NT2/D1 (cell line): ENCODE results near the gene CLEC14A.

Source experiments
- DNase-seq: peaks from one replicate; pipeline ENCODE4 v3.0.0-alpha.2; 2011; ENCODE audit warnings: low read depth, low spot score
- H3K27me3 ChIP-seq: 2 replicates; pipeline ENCODE4 v1.6.0; 2011; ENCODE audit warnings: mild to moderate bottlenecking; ENCODE audit not compliant: insufficient read length, insufficient read depth
- H3K36me3 ChIP-seq: 2 replicates; pipeline ENCODE4 v1.6.1; 2011; ENCODE audit warnings: mild to moderate bottlenecking, low read length, mixed read lengths; ENCODE audit not compliant: insufficient read depth, insufficient read length
- H3K4me1 ChIP-seq: 2 replicates; pipeline ENCODE4 v1.5.1; 2011; ENCODE audit not compliant: insufficient read depth, insufficient read length
- H3K4me3 ChIP-seq: 2 replicates; pipeline ENCODE4 v1.5.1; 2011; ENCODE audit warnings: low read depth; ENCODE audit not compliant: insufficient read length
- H3K9ac ChIP-seq: 2 replicates; pipeline ENCODE4 v1.6.0; 2011; ENCODE audit warnings: low read depth; ENCODE audit not compliant: insufficient read length
- H3K9me3 ChIP-seq: 2 replicates; pipeline ENCODE4 v1.5.1; 2011; ENCODE audit warnings: mild to moderate bottlenecking, low read length; ENCODE audit not compliant: insufficient read depth
- SUZ12 ChIP-seq: IDR thresholded peaks from 2 replicates; pipeline ENCODE4 v1.6.1; 2011; ENCODE audit not compliant: insufficient read length, insufficient read depth; ENCODE audit errors: extremely low read depth
- YY1 ChIP-seq: IDR thresholded peaks from 2 replicates; pipeline ENCODE4 v1.6.1; 2011; ENCODE audit not compliant: insufficient read length, insufficient read depth
- ZNF274 ChIP-seq: IDR thresholded peaks from 2 replicates; pipeline ENCODE4 v1.6.1; 2011; ENCODE audit warnings: mild to moderate bottlenecking, low read depth, low read length

The CLEC14A gene

DNA sequence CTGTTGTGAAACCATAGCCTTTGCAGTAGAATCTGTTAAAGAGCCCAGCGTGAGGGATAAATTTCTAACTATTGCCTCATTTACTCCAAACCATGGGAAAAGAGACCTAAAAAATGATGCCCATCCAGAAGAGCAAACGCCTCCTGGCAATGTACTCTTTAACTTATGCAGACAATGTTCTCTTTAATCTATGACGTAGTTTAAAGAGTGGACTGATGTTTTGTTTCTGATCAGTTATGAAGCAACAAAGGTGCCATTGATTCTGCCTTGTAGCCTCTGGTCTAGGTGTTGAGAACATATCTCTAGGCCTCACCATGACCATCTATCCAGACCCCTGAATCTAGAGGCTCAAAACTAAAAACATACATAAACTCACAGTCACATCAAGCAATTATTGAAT lies 34.8 kb downstream of the CLEC14A start:
- Histone ChIP-seq H3K27me3 (no peaks in the 10 kb centered on the region), H3K9ac (no peak overlapping the region), H3K4me1 (no peaks in the 10 kb centered on the region), H3K9me3 (no peaks in the 10 kb centered on the region), H3K4me3 (no peak overlapping the region), H3K36me3 (no peaks in the 10 kb centered on the region)
- DNase-seq = no peak
- TF ChIP-seq ZNF274 = no peak
- TF ChIP-seq SUZ12 = no peak
- no peak for TF ChIP-seq YY1

- TF ChIP-seq SUZ12 (no peak), ZNF274 (no peak), YY1 (no peak)
- Histone ChIP-seq H3K36me3 (no peaks in the 10 kb centered on the region), H3K9me3 (no peaks in the 10 kb centered on the region), H3K9ac (no peak overlapping the region), H3K4me1 (no peaks in the 10 kb centered on the region), H3K4me3 (no peak overlapping the region), H3K27me3 (no peaks in the 10 kb centered on the region)
- no peak for DNase-seq
Observed at GRCh38 chr14:38217553-38217952, 38.3 kb downstream of the CLEC14A start.

DNA sequence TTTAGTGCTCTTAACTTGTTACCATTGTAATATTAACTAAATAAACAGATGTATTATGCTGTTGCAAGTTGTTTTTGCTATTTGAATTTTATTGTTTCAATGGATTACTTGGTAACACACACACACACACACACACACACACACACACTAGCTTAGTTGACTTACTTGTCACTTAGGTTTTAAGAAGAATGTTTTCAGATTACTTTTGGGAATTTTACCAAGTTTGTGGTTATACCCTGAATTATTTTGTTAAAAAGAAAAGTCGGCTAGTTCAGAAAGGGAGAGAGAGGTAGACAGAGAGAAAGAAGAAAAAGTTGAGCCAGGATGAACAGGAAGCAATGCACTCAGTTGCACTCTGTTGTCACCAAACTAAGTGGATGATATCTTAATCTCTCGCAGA lies 42.9 kb downstream of the CLEC14A start:
- TF ChIP-seq SUZ12 = no peak
- TF ChIP-seq YY1 = no peak
- TF ChIP-seq ZNF274 = no peak
- Histone ChIP-seq H3K4me1 (no peaks in the 10 kb centered on the region), H3K9me3 (peaks cover 7% of the 10 kb centered on the region; the same call in 1 of the 2 replicates), H3K36me3 (no peaks in the 10 kb centered on the region), H3K27me3 (peaks cover 6% of the 10 kb centered on the region), H3K9ac (no peak overlapping the region), H3K4me3 (no peak overlapping the region)
- no peak for DNase-seq

DNA sequence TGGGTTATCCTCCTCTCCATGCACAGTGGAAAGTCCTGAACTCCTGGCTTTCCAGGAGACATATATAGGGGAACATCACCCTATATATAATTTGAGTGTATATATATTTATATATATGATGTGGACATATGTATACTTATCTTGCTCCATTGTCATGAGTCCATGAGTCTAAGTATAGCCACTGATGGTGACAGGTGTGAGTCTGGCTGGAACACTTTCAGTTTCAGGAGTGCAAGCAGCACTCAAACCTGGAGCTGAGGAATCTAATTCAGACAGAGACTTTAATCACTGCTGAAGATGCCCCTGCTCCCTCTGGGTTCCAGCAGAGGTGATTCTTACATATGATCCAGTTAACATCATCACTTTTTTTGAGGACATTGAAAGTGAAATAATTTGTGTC lies 43.8 kb downstream of the CLEC14A start:
- Histone ChIP-seq H3K9ac (no peak overlapping the region), H3K27me3 (peaks cover 6% of the 10 kb centered on the region), H3K36me3 (no peaks in the 10 kb centered on the region), H3K9me3 (peaks cover 7% of the 10 kb centered on the region; the same call in 1 of the 2 replicates), H3K4me3 (no peak overlapping the region), H3K4me1 (no peaks in the 10 kb centered on the region)
- TF ChIP-seq SUZ12 (no peak), YY1 (no peak), ZNF274 (no peak)
- DNase-seq = no peak

DNA sequence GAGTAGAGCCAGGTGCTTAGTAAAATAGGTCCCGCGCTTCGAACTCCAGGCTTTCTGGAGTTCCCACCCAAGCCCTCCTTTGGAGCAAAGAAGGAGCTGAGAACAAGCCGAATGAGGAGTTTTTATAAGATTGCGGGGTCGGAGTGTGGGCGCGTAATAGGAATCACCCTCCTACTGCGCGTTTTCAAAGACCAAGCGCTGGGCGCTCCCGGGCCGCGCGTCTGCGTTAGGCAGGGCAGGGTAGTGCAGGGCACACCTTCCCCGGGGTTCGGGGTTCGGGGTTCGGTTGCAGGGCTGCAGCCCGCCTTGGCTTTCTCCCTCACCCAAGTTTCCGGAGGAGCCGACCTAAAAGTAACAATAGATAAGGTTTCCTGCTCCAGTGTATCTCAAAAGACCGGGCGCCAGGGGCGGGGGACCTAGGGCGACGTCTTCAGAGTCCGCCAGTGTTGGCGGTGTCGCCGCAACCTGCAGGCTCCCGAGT lies 44.6 kb downstream of the CLEC14A start:
- H3K9me3 ChIP-seq = peaks cover 7% of the 10 kb centered on the region; the same call in 1 of the 2 replicates
- H3K36me3 ChIP-seq = no peaks in the 10 kb centered on the region
- no peak overlapping the region for H3K4me3 ChIP-seq
- no peak overlapping the region for H3K9ac ChIP-seq
- TF ChIP-seq SUZ12 = no peak
- no peak for TF ChIP-seq YY1
- TF ChIP-seq ZNF274 = no peak
- DNase-seq = no peak
- no peaks in the 10 kb centered on the region for H3K4me1 ChIP-seq
- peaks cover 6% of the 10 kb centered on the region for H3K27me3 ChIP-seq

- peaks cover 6% of the 10 kb centered on the region for H3K27me3 ChIP-seq
Observed at GRCh38 chr14:38210587-38211216, 45.2 kb downstream of the CLEC14A start.

More at GRCh38 chr14:38210587-38211216, 45.2 kb downstream of the CLEC14A start:
- H3K4me1 ChIP-seq = no peaks in the 10 kb centered on the region
- no peak for DNase-seq
- H3K9ac ChIP-seq = no peak overlapping the region
- peaks cover 7% of the 10 kb centered on the region; the same call in 1 of the 2 replicates for H3K9me3 ChIP-seq
- no peak overlapping the region for H3K4me3 ChIP-seq
- H3K36me3 ChIP-seq = no peaks in the 10 kb centered on the region
- no peak for TF ChIP-seq YY1
- TF ChIP-seq ZNF274 = no peak
- TF ChIP-seq SUZ12 = no peak
